Astrocyte (in vitro differentiated cells and primary cell): ENCODE data around the gene KLRC4. TPM values are rescaled to one million over a fixed set of nuclear protein-coding genes. Genes with fewer than 3 reads are reported as not detected.
"Not testable (repeated sequence)": the region's sequence is repeated elsewhere in the genome, so short reads cannot be mapped to it uniquely, and the experiment has no call there.

Source experiments
- DNase-seq: peaks from one replicate; pipeline ENCODE4 v3.0.0-alpha.2; 2010; ENCODE audit warnings: low read depth
- FAIRE-seq: peaks from 2 replicates; lab custom pipeline; 2011; peaks lifted over from hg19 to GRCh38; lab: Jason Lieb, UNC
- H2AFZ ChIP-seq: 2 replicates; pipeline ENCODE4 v1.6.0; 2012; ENCODE audit warnings: low read depth, low read length, inconsistent platforms
- H3K27ac ChIP-seq: 2 replicates; pipeline ENCODE4 v1.5.1; 2011; ENCODE audit warnings: low read depth, low read length, inconsistent platforms
- H3K27me3 ChIP-seq: 2 replicates; pipeline ENCODE4 v1.6.0; 2011; ENCODE audit warnings: low read length, inconsistent platforms; ENCODE audit not compliant: insufficient read depth
- H3K36me3 ChIP-seq: 2 replicates; pipeline ENCODE4 v1.5.1; 2011; ENCODE audit warnings: low read length, inconsistent platforms; ENCODE audit not compliant: insufficient read depth
- H3K4me1 ChIP-seq: 2 replicates; pipeline ENCODE4 v1.5.1; 2011; ENCODE audit warnings: low read length, inconsistent platforms; ENCODE audit not compliant: insufficient read depth
- H3K4me2 ChIP-seq: 2 replicates; pipeline ENCODE4 v1.6.0; 2012; ENCODE audit warnings: low read length, inconsistent platforms
- H3K4me3 ChIP-seq: 2 replicates; pipeline ENCODE4 v1.5.1; 2011; ENCODE audit warnings: low read depth, mild to moderate bottlenecking, low read length, inconsistent platforms; ENCODE audit not compliant: insufficient read depth
- H3K79me2 ChIP-seq: 2 replicates; pipeline ENCODE4 v1.6.0; 2012; ENCODE audit warnings: mild to moderate bottlenecking, low read length, inconsistent platforms; ENCODE audit not compliant: insufficient read depth
- H3K9ac ChIP-seq: 2 replicates; pipeline ENCODE4 v1.6.0; 2012; ENCODE audit warnings: mild to moderate bottlenecking, low read length, inconsistent platforms
- H3K9me3 ChIP-seq: 2 replicates; pipeline ENCODE4 v1.5.1; 2012; ENCODE audit warnings: low read depth, mild to moderate bottlenecking, low read length, inconsistent platforms; ENCODE audit not compliant: insufficient read depth
- H4K20me1 ChIP-seq: 2 replicates; pipeline ENCODE4 v1.6.0; 2012; ENCODE audit warnings: low read length, inconsistent platforms; ENCODE audit not compliant: insufficient read depth
- H3K27ac Mint-ChIP-seq: one replicate; pipeline ENCODE4 v1.8.0; 2021; ENCODE audit warnings: mild to moderate bottlenecking, mixed read lengths; ENCODE audit not compliant: unreplicated experiment
- H3K27me3 Mint-ChIP-seq: one replicate; pipeline ENCODE4 v1.8.0; 2021; ENCODE audit warnings: low read depth, mixed read lengths; ENCODE audit not compliant: unreplicated experiment
- H3K36me3 Mint-ChIP-seq: one replicate; pipeline ENCODE4 v1.8.0; 2021; ENCODE audit warnings: low read depth, mixed read lengths; ENCODE audit not compliant: unreplicated experiment
- H3K4me1 Mint-ChIP-seq: one replicate; pipeline ENCODE4 v1.8.0; 2021; ENCODE audit warnings: low read depth, mixed read lengths; ENCODE audit not compliant: unreplicated experiment
- H3K4me3 Mint-ChIP-seq: one replicate; pipeline ENCODE4 v1.8.0; 2021; ENCODE audit warnings: mild to moderate bottlenecking, moderate library complexity, mixed read lengths; ENCODE audit not compliant: unreplicated experiment
- H3K9me3 Mint-ChIP-seq: one replicate; pipeline ENCODE4 v1.8.0; 2021; ENCODE audit warnings: mild to moderate bottlenecking, mixed read lengths; ENCODE audit not compliant: unreplicated experiment
- CTCF ChIP-seq: IDR thresholded peaks from 2 replicates; pipeline ENCODE4 v1.5.1; 2011; ENCODE audit warnings: low read depth, mild to moderate bottlenecking, inconsistent platforms, low read length, moderate library complexity; ENCODE audit not compliant: insufficient read depth
- EZH2 ChIP-seq: IDR thresholded peaks from 2 replicates; pipeline ENCODE4 v1.6.1; 2012; ENCODE audit warnings: mild to moderate bottlenecking, low read length, inconsistent platforms; ENCODE audit not compliant: insufficient read depth
- total RNA-seq: library from RNA; stranded (reverse); gene quantifications from 2 replicates; pipeline ENCODE4 v1.2.1, GENCODE V29; 2021

The KLRC4 gene
- total RNA-seq, 1 donor from 2014 or later: 0.70 TPM

GRCh38 chr12:10398168-10398567 is 11.4 kb downstream of the KLRC4 start:
- no peak overlapping the region for H3K4me3 ChIP-seq
- H3K4me2 ChIP-seq: no peak overlapping the region
- no peaks in the 10 kb centered on the region for H3K4me1 ChIP-seq
- FAIRE-seq: no peak
- TF ChIP-seq EZH2 (no peak), CTCF (no peak)
- H4K20me1 ChIP-seq: no peaks in the 10 kb centered on the region
- H3K27ac Mint-ChIP-seq: no peak overlapping the region
- H3K9me3 Mint-ChIP-seq: no peaks in the 10 kb centered on the region
- no peak overlapping the region for H3K27ac ChIP-seq
- H3K4me3 Mint-ChIP-seq: no peak overlapping the region
- no peak for DNase-seq
- no peaks in the 10 kb centered on the region for H3K9me3 ChIP-seq
- H2AFZ ChIP-seq: no peak overlapping the region
- H3K79me2 ChIP-seq: no peaks in the 10 kb centered on the region
- H3K4me1 Mint-ChIP-seq: peaks cover 6% of the 10 kb centered on the region
- H3K27me3 Mint-ChIP-seq: no peaks in the 10 kb centered on the region
- no peaks in the 10 kb centered on the region for H3K27me3 ChIP-seq
- H3K36me3 Mint-ChIP-seq: no peaks in the 10 kb centered on the region
- H3K9ac ChIP-seq: no peak overlapping the region
- H3K36me3 ChIP-seq: no peaks in the 10 kb centered on the region

- TF ChIP-seq CTCF (no peak), EZH2 (no peak)
- Mint-ChIP-seq H3K36me3 (no peaks in the 10 kb centered on the region), H3K27ac (no peak overlapping the region), H3K4me1 (peaks cover 10% of the 10 kb centered on the region), H3K4me3 (no peak overlapping the region), H3K27me3 (no peaks in the 10 kb centered on the region), H3K9me3 (no peaks in the 10 kb centered on the region)
- peaks cover under 1% of the 10 kb centered on the region for H3K4me1 ChIP-seq
- no peaks in the 10 kb centered on the region for H3K79me2 ChIP-seq
- FAIRE-seq (no peak), DNase-seq (no peak)
- H4K20me1 ChIP-seq: no peaks in the 10 kb centered on the region
- H3K9me3 ChIP-seq: no peaks in the 10 kb centered on the region
- H3K27me3 ChIP-seq: no peaks in the 10 kb centered on the region
- H3K4me2 ChIP-seq: no peak overlapping the region
- H3K9ac ChIP-seq: no peak overlapping the region
- no peak overlapping the region for H3K4me3 ChIP-seq
- H3K36me3 ChIP-seq: no peaks in the 10 kb centered on the region
- no peak overlapping the region for H2AFZ ChIP-seq
- H3K27ac ChIP-seq: no peak overlapping the region
These were observed 12.3 kb downstream of the KLRC4 start for GRCh38 chr12:10397296-10397695.

GRCh38 chr12:10396176-10396575 is 13.4 kb downstream of the KLRC4 start:
- H3K4me3 ChIP-seq, H3K9me3 ChIP-seq, H3K27me3 Mint-ChIP-seq, H3K27ac Mint-ChIP-seq, H3K36me3 ChIP-seq, H3K4me2 ChIP-seq, H3K4me1 ChIP-seq, H3K9ac ChIP-seq, H3K36me3 Mint-ChIP-seq, H4K20me1 ChIP-seq, H3K4me3 Mint-ChIP-seq, H3K27ac ChIP-seq, H3K79me2 ChIP-seq, FAIRE-seq, H2AFZ ChIP-seq, H3K9me3 Mint-ChIP-seq, H3K27me3 ChIP-seq, DNase-seq: not testable (repeated sequence)
- peaks cover 17% of the 10 kb centered on the region for H3K4me1 Mint-ChIP-seq
